Measurements from ENCODE around the gene DDX23. TPM values are rescaled to one million over a fixed set of nuclear protein-coding genes. Genes with fewer than 3 reads are reported as not detected.

The DDX23 gene
- total RNA-seq, 1 experiment from 2014 or later, result 135 TPM

GRCh38 chr12:48828293-48828692, 23.7 kb downstream of the DDX23 start:
- POLR2A ChIA-PET (ENCODE audit: low non-redundant PET), result interaction anchor here (0.6 kb wide), 1 partner anchor 140 kb away, joined by 4 read pairs; no protein-coding TSS in a partner anchor
- CTCF ChIA-PET, result no interaction called here
- no TSS peak for BruUV-seq (replicated peaks)

GRCh38 chr12:48827513-48828096, 24.4 kb downstream of the DDX23 start:
- intact Hi-C loops (cut with micrococcal nuclease; ENCODE audit: unreplicated experiment), result no loop called here
- no TSS peak for BruUV-seq (replicated peaks)
- DNase-seq (ENCODE audit: low spot score), result no peak
- Histone ChIP-seq H3K27ac (ENCODE audit: low read depth, low read length, poor library complexity, severe bottlenecking) (no peak overlapping the region), H3K27me3 (replicated peaks; ENCODE audit: insufficient read depth, low read depth, low read length, poor library complexity) (no peaks in the 10 kb centered on the region), H3K4me3 (ENCODE audit: low read depth, low read length, poor library complexity, severe bottlenecking) (no peak overlapping the region), H3K9me3 (ENCODE audit: low read depth, low read length, poor library complexity, severe bottlenecking) (no peaks in the 10 kb centered on the region), H3K36me3 (ENCODE audit: insufficient read depth, low read length, poor library complexity, severe bottlenecking) (peaks cover 63% of the 10 kb centered on the region), H3K4me1 (ENCODE audit: insufficient read depth, low read length, poor library complexity, severe bottlenecking) (no peaks in the 10 kb centered on the region)
- ChIA-PET POLR2A (ENCODE audit: low non-redundant PET) (interaction anchor here (0.6 kb wide), 1 partner anchor 141 kb away, joined by 4 read pairs; no protein-coding TSS in a partner anchor), CTCF (no interaction called here)
- TF ChIP-seq CTCF (conservative IDR thresholded peaks at IDR 0.05; ENCODE audit: low read depth, low read length) (no peak), EZH2 (IDR thresholded peaks at IDR 0.05; ENCODE audit: borderline replicate concordance, low read depth, low read length, poor library complexity, severe bottlenecking) (no peak)

More at GRCh38 chr12:48828293-48828692, 23.7 kb downstream of the DDX23 start:
- Histone ChIP-seq H3K9me3 (ENCODE audit: low read depth, low read length, poor library complexity, severe bottlenecking) (no peaks in the 10 kb centered on the region), H3K36me3 (ENCODE audit: insufficient read depth, low read length, poor library complexity, severe bottlenecking) (peaks cover 70% of the 10 kb centered on the region), H3K27ac (ENCODE audit: low read depth, low read length, poor library complexity, severe bottlenecking) (no peak overlapping the region), H3K4me3 (ENCODE audit: low read depth, low read length, poor library complexity, severe bottlenecking) (no peak overlapping the region), H3K4me1 (ENCODE audit: insufficient read depth, low read length, poor library complexity, severe bottlenecking) (no peaks in the 10 kb centered on the region), H3K27me3 (replicated peaks; ENCODE audit: insufficient read depth, low read depth, low read length, poor library complexity) (no peaks in the 10 kb centered on the region)
- intact Hi-C loops (cut with micrococcal nuclease; ENCODE audit: unreplicated experiment), result no loop called here
- no peak for DNase-seq (ENCODE audit: low spot score)
- TF ChIP-seq CTCF (conservative IDR thresholded peaks at IDR 0.05; ENCODE audit: low read depth, low read length), result no peak
- TF ChIP-seq EZH2 (IDR thresholded peaks at IDR 0.05; ENCODE audit: borderline replicate concordance, low read depth, low read length, poor library complexity, severe bottlenecking), result no peak

GRCh38 chr12:48827026-48827425, 24.9 kb downstream of the DDX23 start:
- DNase-seq (ENCODE audit: low spot score), result no peak
- H3K9me3 ChIP-seq (ENCODE audit: low read depth, low read length, poor library complexity, severe bottlenecking), result no peaks in the 10 kb centered on the region
- BruUV-seq (replicated peaks), result no TSS peak
- POLR2A ChIA-PET (ENCODE audit: low non-redundant PET), result no interaction called here
- H3K4me1 ChIP-seq (ENCODE audit: insufficient read depth, low read length, poor library complexity, severe bottlenecking), result no peaks in the 10 kb centered on the region
- no peaks in the 10 kb centered on the region for H3K27me3 ChIP-seq (replicated peaks; ENCODE audit: insufficient read depth, low read depth, low read length, poor library complexity)
- intact Hi-C loops (cut with micrococcal nuclease; ENCODE audit: unreplicated experiment), result no loop called here
- H3K4me3 ChIP-seq (ENCODE audit: low read depth, low read length, poor library complexity, severe bottlenecking), result no peak overlapping the region
- CTCF ChIA-PET, result no interaction called here
- no peak overlapping the region for H3K27ac ChIP-seq (ENCODE audit: low read depth, low read length, poor library complexity, severe bottlenecking)
- peaks cover 57% of the 10 kb centered on the region for H3K36me3 ChIP-seq (ENCODE audit: insufficient read depth, low read length, poor library complexity, severe bottlenecking)
- TF ChIP-seq CTCF (conservative IDR thresholded peaks at IDR 0.05; ENCODE audit: low read depth, low read length), result no peak
- TF ChIP-seq EZH2 (IDR thresholded peaks at IDR 0.05; ENCODE audit: borderline replicate concordance, low read depth, low read length, poor library complexity, severe bottlenecking), result no peak
